C4-2B (cell line): ENCODE measurements around the gene CRACDL.

ENCODE experiments used
- ZFX ChIP-seq: fragments of 450-650 bp; IDR thresholded peaks from 2 replicates; pipeline ENCODE4 v1.6.1; 2017
- TF ChIP-seq, protein P1 (sequence below): fragments of 450-650 bp; conservative IDR thresholded peaks from 2 replicates; pipeline ENCODE4 v1.5.1; 2017; ENCODE audit warnings: mild to moderate bottlenecking

GRCh38 chr2:98932164-98932563 is 3.9 kb downstream of the CRACDL start:
- TF ChIP-seq, protein P1, sequence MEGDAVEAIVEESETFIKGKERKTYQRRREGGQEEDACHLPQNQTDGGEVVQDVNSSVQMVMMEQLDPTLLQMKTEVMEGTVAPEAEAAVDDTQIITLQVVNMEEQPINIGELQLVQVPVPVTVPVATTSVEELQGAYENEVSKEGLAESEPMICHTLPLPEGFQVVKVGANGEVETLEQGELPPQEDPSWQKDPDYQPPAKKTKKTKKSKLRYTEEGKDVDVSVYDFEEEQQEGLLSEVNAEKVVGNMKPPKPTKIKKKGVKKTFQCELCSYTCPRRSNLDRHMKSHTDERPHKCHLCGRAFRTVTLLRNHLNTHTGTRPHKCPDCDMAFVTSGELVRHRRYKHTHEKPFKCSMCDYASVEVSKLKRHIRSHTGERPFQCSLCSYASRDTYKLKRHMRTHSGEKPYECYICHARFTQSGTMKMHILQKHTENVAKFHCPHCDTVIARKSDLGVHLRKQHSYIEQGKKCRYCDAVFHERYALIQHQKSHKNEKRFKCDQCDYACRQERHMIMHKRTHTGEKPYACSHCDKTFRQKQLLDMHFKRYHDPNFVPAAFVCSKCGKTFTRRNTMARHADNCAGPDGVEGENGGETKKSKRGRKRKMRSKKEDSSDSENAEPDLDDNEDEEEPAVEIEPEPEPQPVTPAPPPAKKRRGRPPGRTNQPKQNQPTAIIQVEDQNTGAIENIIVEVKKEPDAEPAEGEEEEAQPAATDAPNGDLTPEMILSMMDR = no peak
- TF ChIP-seq ZFX = no peak
